Left ventricle myocardium inferior (tissue), 1 donor: ENCODE data around the gene MARK3. TPM values are rescaled to one million over a fixed set of nuclear protein-coding genes. Genes with fewer than 3 reads are reported as not detected.
A peak's percentile ranks its signal among the peaks of the same experiment; 100 is the strongest.

Experiments used
- DNase-seq: peaks from one replicate; pipeline ENCODE4 v3.0.0-alpha.2; 2020
- H3K27ac ChIP-seq: fragments of 200-600 bp; replicated peaks from 2 replicates; pipeline ENCODE4 v1.8.0; 2021
- H3K27me3 ChIP-seq: fragments of 200-600 bp; 2 replicates; pipeline ENCODE4 v1.8.0; 2021; ENCODE audit warnings: low read depth
- H3K36me3 ChIP-seq: fragments of 200-600 bp; 2 replicates; pipeline ENCODE4 v1.8.0; 2021
- H3K4me1 ChIP-seq: fragments of 200-600 bp; 2 replicates; pipeline ENCODE4 v1.8.0; 2021
- H3K4me3 ChIP-seq: fragments of 200-600 bp; 2 replicates; pipeline ENCODE4 v1.8.0; 2021; ENCODE audit warnings: mild to moderate bottlenecking, moderate library complexity
- H3K9me3 ChIP-seq: fragments of 200-600 bp; replicated peaks from 2 replicates; pipeline ENCODE4 v1.8.0; 2021
- intact Hi-C: fragments of 100-400 bp; cut with micrococcal nuclease; formaldehyde crosslinking; loops from one replicate; pipeline ENCODE4 v1.11.0; 2022
- total RNA-seq: library from RNA; stranded (reverse); fragmentation: NEBNext Ultra II Directional; extraction: Animal tissue kit (Norgen Biotek cat#: 25700); gene quantifications from one replicate; pipeline ENCODE4 v1.2.1, GENCODE V29; 2021
- TF ChIP-seq, protein P1 (sequence below): fragments of 200-600 bp; IDR thresholded peaks from 2 replicates; pipeline ENCODE4 v1.8.0; 2021; ENCODE audit warnings: antibody characterized with exemption, mild to moderate bottlenecking, borderline replicate concordance
- donor health status: DM: no; HTN: yes; CAD: no; lungs with severe emphysema.

The MARK3 gene
- total RNA-seq, 1 donor from 2014 or later = 103 TPM

- no peak for DNase-seq
- intact Hi-C loops = no loop called here
- H3K27me3 ChIP-seq = no peaks in the 10 kb centered on the region
- no peak overlapping the region for H3K4me3 ChIP-seq
- no peaks in the 10 kb centered on the region for H3K9me3 ChIP-seq
- H3K36me3 ChIP-seq = peaks cover 82% of the 10 kb centered on the region
- H3K27ac ChIP-seq = peak overlapping the region; percentile 47
- TF ChIP-seq, protein P1, sequence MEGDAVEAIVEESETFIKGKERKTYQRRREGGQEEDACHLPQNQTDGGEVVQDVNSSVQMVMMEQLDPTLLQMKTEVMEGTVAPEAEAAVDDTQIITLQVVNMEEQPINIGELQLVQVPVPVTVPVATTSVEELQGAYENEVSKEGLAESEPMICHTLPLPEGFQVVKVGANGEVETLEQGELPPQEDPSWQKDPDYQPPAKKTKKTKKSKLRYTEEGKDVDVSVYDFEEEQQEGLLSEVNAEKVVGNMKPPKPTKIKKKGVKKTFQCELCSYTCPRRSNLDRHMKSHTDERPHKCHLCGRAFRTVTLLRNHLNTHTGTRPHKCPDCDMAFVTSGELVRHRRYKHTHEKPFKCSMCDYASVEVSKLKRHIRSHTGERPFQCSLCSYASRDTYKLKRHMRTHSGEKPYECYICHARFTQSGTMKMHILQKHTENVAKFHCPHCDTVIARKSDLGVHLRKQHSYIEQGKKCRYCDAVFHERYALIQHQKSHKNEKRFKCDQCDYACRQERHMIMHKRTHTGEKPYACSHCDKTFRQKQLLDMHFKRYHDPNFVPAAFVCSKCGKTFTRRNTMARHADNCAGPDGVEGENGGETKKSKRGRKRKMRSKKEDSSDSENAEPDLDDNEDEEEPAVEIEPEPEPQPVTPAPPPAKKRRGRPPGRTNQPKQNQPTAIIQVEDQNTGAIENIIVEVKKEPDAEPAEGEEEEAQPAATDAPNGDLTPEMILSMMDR = no peak
- peaks cover 27% of the 10 kb centered on the region for H3K4me1 ChIP-seq
Observed at GRCh38 chr14:103485504-103485903, 100.3 kb downstream of the MARK3 start.

DNA sequence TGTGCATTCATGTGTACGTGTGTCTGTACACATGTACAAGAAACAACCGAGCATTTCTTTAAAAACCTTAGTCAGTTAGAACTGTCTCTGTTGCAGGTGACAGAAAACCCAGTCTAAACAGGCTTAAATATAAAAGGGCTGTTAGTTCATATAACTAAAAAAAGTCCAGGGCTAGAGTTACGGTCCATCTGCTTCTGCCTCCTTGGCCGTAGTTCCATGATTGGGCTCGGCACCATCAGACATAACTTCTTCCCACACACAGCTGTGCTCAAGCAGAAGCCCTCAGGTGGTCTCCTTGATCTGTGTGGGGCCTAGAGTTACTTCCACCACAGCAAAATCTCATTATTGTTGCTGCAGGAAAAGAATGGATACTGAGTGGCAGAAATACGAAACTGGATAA is 102.9 kb downstream of the MARK3 start:
- Histone ChIP-seq H3K27ac (no peak overlapping the region), H3K9me3 (no peaks in the 10 kb centered on the region), H3K4me3 (no peak overlapping the region), H3K36me3 (peaks cover 84% of the 10 kb centered on the region), H3K4me1 (peaks cover 27% of the 10 kb centered on the region), H3K27me3 (no peaks in the 10 kb centered on the region)
- DNase-seq = no peak
- TF ChIP-seq, protein P1 = no peak
- intact Hi-C loops = no loop called here

GRCh38 chr14:103488960-103489359 is 103.7 kb downstream of the MARK3 start:
- Histone ChIP-seq H3K9me3 (no peaks in the 10 kb centered on the region), H3K36me3 (peaks cover 83% of the 10 kb centered on the region), H3K27me3 (no peaks in the 10 kb centered on the region), H3K27ac (no peak overlapping the region), H3K4me3 (no peak overlapping the region), H3K4me1 (peaks cover 27% of the 10 kb centered on the region)
- TF ChIP-seq, protein P1 = no peak
- no peak for DNase-seq
- intact Hi-C loops = no loop called here

- H3K27me3 ChIP-seq = no peaks in the 10 kb centered on the region
- no peak overlapping the region for H3K4me3 ChIP-seq
- H3K9me3 ChIP-seq = no peaks in the 10 kb centered on the region
- peaks cover 22% of the 10 kb centered on the region for H3K4me1 ChIP-seq
- H3K27ac ChIP-seq = peak overlapping the region; percentile 18
- intact Hi-C loops = no loop called here
- peaks cover 83% of the 10 kb centered on the region for H3K36me3 ChIP-seq
- no peak for DNase-seq
- TF ChIP-seq, protein P1 = no peak
Observed at GRCh38 chr14:103489621-103490020, 104.4 kb downstream of the MARK3 start.

DNA sequence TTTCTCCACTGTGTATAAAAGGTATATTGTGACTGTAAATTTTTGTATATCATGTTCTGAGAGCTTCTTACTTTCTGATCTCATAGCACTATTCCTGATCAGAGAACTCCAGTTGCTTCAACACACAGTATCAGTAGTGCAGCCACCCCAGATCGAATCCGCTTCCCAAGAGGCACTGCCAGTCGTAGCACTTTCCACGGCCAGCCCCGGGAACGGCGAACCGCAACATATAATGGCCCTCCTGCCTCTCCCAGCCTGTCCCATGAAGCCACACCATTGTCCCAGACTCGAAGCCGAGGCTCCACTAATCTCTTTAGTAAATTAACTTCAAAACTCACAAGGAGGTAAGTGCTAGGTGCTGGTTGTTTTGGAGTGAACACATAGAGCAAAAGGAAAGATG is 106.5 kb downstream of the MARK3 start:
- no peak overlapping the region for H3K4me3 ChIP-seq
- no peaks in the 10 kb centered on the region for H3K9me3 ChIP-seq
- TF ChIP-seq, protein P1 = no peak
- H3K27ac ChIP-seq = no peak overlapping the region
- peaks cover 26% of the 10 kb centered on the region for H3K4me1 ChIP-seq
- peaks cover 87% of the 10 kb centered on the region for H3K36me3 ChIP-seq
- no peaks in the 10 kb centered on the region for H3K27me3 ChIP-seq
- intact Hi-C loops = no loop called here
- no peak for DNase-seq
